PC-3 (cell line): ENCODE results near the gene NIPAL4. TPM values are rescaled to one million over a fixed set of nuclear protein-coding genes. Genes with fewer than 3 reads are reported as not detected.
A peak's percentile ranks its signal among the peaks of the same experiment; 100 is the strongest.

Experiments used
- ATAC-seq: fragments of 200-7000 bp; cut with Tn5 transposase; 2 replicates; pipeline ENCODE4 v1.9.1; 2020; ENCODE audit warnings: mild to moderate bottlenecking, moderate library complexity
- BruUV-seq: library from RNA; stranded (reverse); fragments of 400-500 nt; replicated peaks from 2 replicates; lab custom pipeline; 2021; lab: Mats Ljungman, UMichigan
- CTCF ChIA-PET: fragments of 300-600 bp; sonication (Branson Sonifier 250); formaldehyde crosslinking; loops from one replicate; lab custom pipeline; 2022; ENCODE audit warnings: antibody characterized with exemption; lab: Charles Lee
- POLR2A ChIA-PET: fragments of 300-600 bp; sonication (Branson Sonifier 250); formaldehyde crosslinking; loops from one replicate; lab custom pipeline; 2022; ENCODE audit warnings: antibody characterized with exemption; ENCODE audit not compliant: unreplicated experiment; lab: Charles Lee
- DNase-seq: peaks from one replicate; pipeline ENCODE4 v3.0.0-alpha.2; 2015
- H2AFZ ChIP-seq: fragments of 300-600 bp; sonication (generic); 2 replicates; pipeline ENCODE4 v1.6.0; 2016; ENCODE audit warnings: antibody characterized with exemption, low read length
- H3F3A ChIP-seq: fragments of 300-600 bp; sonication (generic); one replicate; pipeline ENCODE4 v1.6.0; 2017; ENCODE audit warnings: antibody characterized with exemption, low read length, control low read depth, mild to moderate bottlenecking; ENCODE audit not compliant: unreplicated experiment
- H3K27ac ChIP-seq: fragments of 300-600 bp; sonication (generic); 2 replicates; pipeline ENCODE4 v1.5.1; 2016; ENCODE audit warnings: mild to moderate bottlenecking, low read length
- H3K27me3 ChIP-seq: fragments of 300-600 bp; sonication (generic); 2 replicates; pipeline ENCODE4 v1.6.1; 2016; ENCODE audit warnings: low read length, mixed read lengths
- H3K36me3 ChIP-seq: fragments of 300-600 bp; sonication (generic); 2 replicates; pipeline ENCODE4 v1.6.1; 2016; ENCODE audit warnings: low read depth, mixed run types, low read length, mixed read lengths
- H3K4me1 ChIP-seq: fragments of 300-600 bp; sonication (generic); 2 replicates; pipeline ENCODE4 v1.5.1; 2016; ENCODE audit warnings: low read length; ENCODE audit not compliant: insufficient read depth
- H3K4me2 ChIP-seq: fragments of 300-600 bp; sonication (generic); 2 replicates; pipeline ENCODE4 v1.6.0; 2016; ENCODE audit warnings: low read length
- H3K4me3 ChIP-seq: fragments of 300-600 bp; sonication (generic); 2 replicates; pipeline ENCODE4 v1.5.1; 2016; ENCODE audit warnings: mild to moderate bottlenecking, low read length, mixed read lengths
- H3K79me2 ChIP-seq: fragments of 300-600 bp; sonication (generic); 2 replicates; pipeline ENCODE4 v1.6.1; 2017; ENCODE audit warnings: low read length, mixed read lengths
- H3K9ac ChIP-seq: fragments of 300-600 bp; sonication (generic); 2 replicates; pipeline ENCODE4 v1.6.0; 2016; ENCODE audit warnings: mild to moderate bottlenecking, low read length
- H3K9me2 ChIP-seq: fragments of 300-600 bp; sonication (generic); replicated peaks from 2 replicates; pipeline ENCODE4 v1.6.1; 2016; ENCODE audit warnings: mixed run types, low read length, mixed read lengths
- H3K9me3 ChIP-seq: fragments of 300-600 bp; sonication (generic); 2 replicates; pipeline ENCODE4 v1.6.1; 2016; ENCODE audit warnings: low read length, mixed read lengths
- H4K20me1 ChIP-seq: fragments of 300-600 bp; sonication (generic); 2 replicates; pipeline ENCODE4 v1.6.1; 2016; ENCODE audit warnings: low read length, mixed read lengths
- CTCF ChIP-seq: fragments of 300-600 bp; sonication (generic); conservative IDR thresholded peaks from 2 replicates; pipeline ENCODE4 v1.5.1; 2017; ENCODE audit warnings: antibody characterized with exemption, low read depth, mild to moderate bottlenecking, low read length
- EZH2 ChIP-seq: fragments of 300-600 bp; sonication (generic); IDR thresholded peaks from one replicate; pipeline ENCODE4 v1.6.1; 2017; ENCODE audit warnings: antibody characterized with exemption, mild to moderate bottlenecking, low read length; ENCODE audit not compliant: unreplicated experiment
- EZH2phosphoT487 ChIP-seq: fragments of 300-600 bp; sonication (generic); IDR thresholded peaks from 2 replicates; pipeline ENCODE4 v1.6.1; 2018; ENCODE audit warnings: mild to moderate bottlenecking, antibody characterized with exemption, low read length, borderline replicate concordance
- intact Hi-C: fragments of 100-400 bp; cut with micrococcal nuclease; formaldehyde crosslinking; loops from 2 replicates; pipeline ENCODE4 v1.9.0; 2023
- total RNA-seq: library from RNA; depleted of rRNA; stranded (reverse); fragments of >200 nt; gene quantifications from 2 replicates; pipeline ENCODE4 v1.2.3, GENCODE V29; 2014

Gene NIPAL4
- total RNA-seq, 1 experiment from 2014 or later = 1.8 TPM

- Histone ChIP-seq H4K20me1 (no peaks in the 10 kb centered on the region), H3K36me3 (no peaks in the 10 kb centered on the region), H3K9me2 (no peaks in the 10 kb centered on the region), H3K27me3 (no peaks in the 10 kb centered on the region), H3K9ac (no peak overlapping the region), H3K9me3 (no peaks in the 10 kb centered on the region), H3K4me2 (no peak overlapping the region), H3K79me2 (no peaks in the 10 kb centered on the region), H3K4me1 (peaks cover 35% of the 10 kb centered on the region), H3K27ac (no peak overlapping the region), H3K4me3 (no peak overlapping the region), H3F3A (no peaks in the 10 kb centered on the region), H2AFZ (no peak overlapping the region)
- no TSS peak for BruUV-seq
- ATAC-seq (no peak), DNase-seq (no peak)
- intact Hi-C loops = no loop called here
- ChIA-PET CTCF (no interaction called here), POLR2A (interaction anchor here (0.6 kb wide), 1 partner anchor 93 kb away, joined by 3 read pairs; no protein-coding TSS in a partner anchor)
- TF ChIP-seq EZH2 (no peak), CTCF (no peak), EZH2phosphoT487 (no peak)
These were observed 8.4 kb downstream of the NIPAL4 start for GRCh38 chr5:157468293-157468965.

GRCh38 chr5:157469073-157469472, 9.1 kb downstream of the NIPAL4 start:
- CTCF ChIA-PET = interaction anchor here (1.0 kb wide), 1 partner anchor 79 kb away, joined by 3 read pairs; no protein-coding TSS in a partner anchor
- no peak for ATAC-seq
- H3K4me1 ChIP-seq = peaks cover 29% of the 10 kb centered on the region
- H3K9me2 ChIP-seq = no peaks in the 10 kb centered on the region
- peak overlapping the region; percentile 50 for H3K27ac ChIP-seq
- no peaks in the 10 kb centered on the region for H3K79me2 ChIP-seq
- no peak overlapping the region for H2AFZ ChIP-seq
- POLR2A ChIA-PET = no interaction called here
- intact Hi-C loops = no loop called here
- H4K20me1 ChIP-seq = no peaks in the 10 kb centered on the region
- no peaks in the 10 kb centered on the region for H3K9me3 ChIP-seq
- H3K27me3 ChIP-seq = no peaks in the 10 kb centered on the region
- peak overlapping the region; percentile 36 for H3K4me2 ChIP-seq
- BruUV-seq = no TSS peak
- DNase-seq = no peak
- no peak overlapping the region for H3K4me3 ChIP-seq
- no peaks in the 10 kb centered on the region for H3K36me3 ChIP-seq
- no peaks in the 10 kb centered on the region for H3F3A ChIP-seq
- TF ChIP-seq EZH2 (no peak), EZH2phosphoT487 (no peak), CTCF (peak; percentile 45)
- no peak overlapping the region for H3K9ac ChIP-seq

- Histone ChIP-seq H4K20me1 (no peaks in the 10 kb centered on the region), H3K4me1 (peaks cover 23% of the 10 kb centered on the region), H3K9me3 (no peaks in the 10 kb centered on the region), H3K9me2 (no peaks in the 10 kb centered on the region), H3K36me3 (no peaks in the 10 kb centered on the region), H3K79me2 (no peaks in the 10 kb centered on the region), H3K9ac (0 out of 2 replicates have a peak overlapping the region, but pooled peaks have one; percentile 2), H3K4me3 (no peak overlapping the region; the same call in 1 of the 2 replicates), H3K4me2 (peak overlapping the region; percentile 36), H3K27me3 (no peaks in the 10 kb centered on the region), H3K27ac (peak overlapping the region; percentile 50), H2AFZ (0 out of 2 replicates have a peak overlapping the region, but pooled peaks have one; percentile 4), H3F3A (no peaks in the 10 kb centered on the region)
- DNase-seq = peak; percentile 85
- peak; percentile 83 for ATAC-seq
- intact Hi-C loops = loop anchor here (1.0 kb wide), 1 partner anchor 38 kb away; no protein-coding TSS in a partner anchor
- TF ChIP-seq CTCF = no peak
- TF ChIP-seq EZH2 = no peak
- no peak for TF ChIP-seq EZH2phosphoT487
- POLR2A ChIA-PET = interaction anchor here (0.6 kb wide), 1 partner anchor 38 kb away, joined by 3 read pairs; no protein-coding TSS in a partner anchor
- CTCF ChIA-PET = interaction anchor here (0.5 to 3.1 kb wide), 5 partner anchors 10 to 141 kb away, joined by 3 to 32 read pairs (median 3); no protein-coding TSS in a partner anchor
- BruUV-seq = no TSS peak
These were observed 9.7 kb downstream of the NIPAL4 start for GRCh38 chr5:157469687-157470086.
